Left ventricle myocardium inferior (tissue), 1 donor: Measurements from ENCODE around the gene AURKA. TPM values are rescaled to one million over a fixed set of nuclear protein-coding genes. Genes with fewer than 3 reads are reported as not detected.

Experiments
- DNase-seq: peaks from one replicate; pipeline ENCODE4 v3.0.0-alpha.2; 2020
- H3K27ac ChIP-seq: fragments of 200-600 bp; replicated peaks from 2 replicates; pipeline ENCODE4 v1.8.0; 2021
- H3K27me3 ChIP-seq: fragments of 200-600 bp; 2 replicates; pipeline ENCODE4 v1.8.0; 2021; ENCODE audit warnings: low read depth
- H3K36me3 ChIP-seq: fragments of 200-600 bp; 2 replicates; pipeline ENCODE4 v1.8.0; 2021
- H3K4me1 ChIP-seq: fragments of 200-600 bp; 2 replicates; pipeline ENCODE4 v1.8.0; 2021
- H3K4me3 ChIP-seq: fragments of 200-600 bp; 2 replicates; pipeline ENCODE4 v1.8.0; 2021; ENCODE audit warnings: mild to moderate bottlenecking, moderate library complexity
- H3K9me3 ChIP-seq: fragments of 200-600 bp; replicated peaks from 2 replicates; pipeline ENCODE4 v1.8.0; 2021
- intact Hi-C: fragments of 100-400 bp; cut with micrococcal nuclease; formaldehyde crosslinking; loops from one replicate; pipeline ENCODE4 v1.11.0; 2022
- total RNA-seq: library from RNA; stranded (reverse); fragmentation: NEBNext Ultra II Directional; extraction: Animal tissue kit (Norgen Biotek cat#: 25700); gene quantifications from one replicate; pipeline ENCODE4 v1.2.1, GENCODE V29; 2021
- TF ChIP-seq, protein P1 (sequence below): fragments of 200-600 bp; IDR thresholded peaks from 2 replicates; pipeline ENCODE4 v1.8.0; 2021; ENCODE audit warnings: antibody characterized with exemption, mild to moderate bottlenecking, borderline replicate concordance
- donor health status: DM: no; HTN: yes; CAD: no; lungs with severe emphysema.

The AURKA gene
- total RNA-seq, 1 donor from 2014 or later: 7.8 TPM

DNA sequence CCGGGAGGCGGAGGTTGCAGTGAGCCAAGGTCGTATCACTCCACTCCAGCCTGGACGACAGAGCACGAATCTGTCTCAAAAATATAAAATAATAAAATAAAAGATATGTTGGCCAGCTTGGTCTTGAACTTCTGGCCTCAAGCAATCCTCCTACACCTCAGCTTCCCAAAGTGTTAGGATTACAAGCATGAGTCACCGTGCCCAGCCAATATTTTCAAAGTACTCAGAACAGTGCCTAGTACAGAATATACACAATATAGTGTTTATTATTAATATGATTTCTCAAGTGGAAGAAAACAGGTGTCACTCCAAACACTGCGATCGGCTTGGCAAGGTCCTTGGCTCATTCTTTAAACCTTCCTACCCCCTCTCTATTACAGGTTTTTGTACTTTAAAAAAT, 30.1 kb downstream of the AURKA start:
- no peaks in the 10 kb centered on the region for H3K27me3 ChIP-seq
- H3K4me1 ChIP-seq: peaks cover 50% of the 10 kb centered on the region
- no peaks in the 10 kb centered on the region for H3K9me3 ChIP-seq
- TF ChIP-seq, protein P1, sequence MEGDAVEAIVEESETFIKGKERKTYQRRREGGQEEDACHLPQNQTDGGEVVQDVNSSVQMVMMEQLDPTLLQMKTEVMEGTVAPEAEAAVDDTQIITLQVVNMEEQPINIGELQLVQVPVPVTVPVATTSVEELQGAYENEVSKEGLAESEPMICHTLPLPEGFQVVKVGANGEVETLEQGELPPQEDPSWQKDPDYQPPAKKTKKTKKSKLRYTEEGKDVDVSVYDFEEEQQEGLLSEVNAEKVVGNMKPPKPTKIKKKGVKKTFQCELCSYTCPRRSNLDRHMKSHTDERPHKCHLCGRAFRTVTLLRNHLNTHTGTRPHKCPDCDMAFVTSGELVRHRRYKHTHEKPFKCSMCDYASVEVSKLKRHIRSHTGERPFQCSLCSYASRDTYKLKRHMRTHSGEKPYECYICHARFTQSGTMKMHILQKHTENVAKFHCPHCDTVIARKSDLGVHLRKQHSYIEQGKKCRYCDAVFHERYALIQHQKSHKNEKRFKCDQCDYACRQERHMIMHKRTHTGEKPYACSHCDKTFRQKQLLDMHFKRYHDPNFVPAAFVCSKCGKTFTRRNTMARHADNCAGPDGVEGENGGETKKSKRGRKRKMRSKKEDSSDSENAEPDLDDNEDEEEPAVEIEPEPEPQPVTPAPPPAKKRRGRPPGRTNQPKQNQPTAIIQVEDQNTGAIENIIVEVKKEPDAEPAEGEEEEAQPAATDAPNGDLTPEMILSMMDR: no peak
- no peak for DNase-seq
- H3K4me3 ChIP-seq: no peak overlapping the region
- H3K36me3 ChIP-seq: peaks cover 25% of the 10 kb centered on the region
- intact Hi-C loops: no loop called here
- H3K27ac ChIP-seq: no peak overlapping the region

DNA sequence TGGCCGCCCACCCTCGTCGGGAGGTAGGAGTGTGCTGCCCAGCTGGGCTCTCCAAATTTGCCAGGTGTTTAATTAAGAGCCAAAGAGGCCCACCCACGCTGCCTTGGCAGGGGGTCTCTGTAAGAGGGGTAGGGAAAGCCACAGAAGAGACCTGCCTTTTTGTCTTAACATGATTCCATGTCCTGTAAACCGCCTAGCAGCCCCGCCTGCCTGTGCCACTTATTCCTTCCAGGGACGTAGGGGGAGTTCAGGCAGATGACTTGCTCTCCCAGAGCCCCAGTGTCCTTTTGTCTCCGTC, 31.2 kb downstream of the AURKA start:
- Histone ChIP-seq H3K4me1 (peaks cover 50% of the 10 kb centered on the region), H3K9me3 (no peaks in the 10 kb centered on the region), H3K27me3 (no peaks in the 10 kb centered on the region), H3K27ac (peak overlapping the region; percentile 94), H3K4me3 (peak overlapping the region; percentile 86), H3K36me3 (peaks cover 15% of the 10 kb centered on the region)
- intact Hi-C loops: no loop called here
- TF ChIP-seq, protein P1: no peak
- DNase-seq: no peak

DNA sequence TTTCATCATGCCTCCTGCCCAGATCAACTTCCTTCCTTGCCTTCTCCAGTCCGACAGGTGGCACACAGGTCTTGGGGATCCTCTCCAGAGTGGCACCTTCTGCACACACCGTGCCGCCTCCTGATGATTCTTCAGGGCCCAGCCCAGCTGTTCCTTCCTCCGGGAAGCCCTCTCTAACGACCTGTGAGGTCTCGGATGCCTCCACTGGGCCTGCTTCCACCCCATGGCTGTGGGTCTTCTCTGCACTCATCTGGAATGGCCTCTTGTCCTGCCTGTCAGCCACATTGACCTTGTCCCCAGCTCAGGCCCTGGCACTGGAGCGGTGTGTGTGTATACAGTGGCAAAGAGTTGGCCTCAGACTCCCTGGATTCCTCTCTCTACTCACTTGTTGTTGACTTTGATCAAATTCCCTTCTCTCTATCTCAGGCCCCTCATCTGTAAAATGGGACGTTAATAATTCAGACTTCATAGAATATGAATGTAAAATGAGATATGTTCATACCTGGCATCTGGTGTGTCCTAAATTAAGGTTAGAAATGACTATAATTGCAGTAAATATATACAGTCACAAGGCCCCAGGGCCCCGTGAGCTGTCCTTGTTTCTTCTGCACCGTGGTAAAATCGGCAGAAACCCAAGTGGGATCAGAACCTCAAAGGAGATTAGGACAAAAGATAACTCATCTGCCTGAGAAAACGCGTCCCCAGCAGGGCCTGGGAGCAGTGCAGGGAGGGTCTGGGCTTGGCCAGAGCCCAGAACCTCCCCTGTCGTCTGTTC, 31.7 kb downstream of the AURKA start:
- Histone ChIP-seq H3K4me3 (peak overlapping the region; percentile 86), H3K27me3 (no peaks in the 10 kb centered on the region), H3K4me1 (peaks cover 50% of the 10 kb centered on the region), H3K36me3 (peaks cover 9% of the 10 kb centered on the region), H3K27ac (peak overlapping the region; percentile 94), H3K9me3 (no peaks in the 10 kb centered on the region)
- intact Hi-C loops: no loop called here
- DNase-seq: no peak
- TF ChIP-seq, protein P1: no peak

DNA sequence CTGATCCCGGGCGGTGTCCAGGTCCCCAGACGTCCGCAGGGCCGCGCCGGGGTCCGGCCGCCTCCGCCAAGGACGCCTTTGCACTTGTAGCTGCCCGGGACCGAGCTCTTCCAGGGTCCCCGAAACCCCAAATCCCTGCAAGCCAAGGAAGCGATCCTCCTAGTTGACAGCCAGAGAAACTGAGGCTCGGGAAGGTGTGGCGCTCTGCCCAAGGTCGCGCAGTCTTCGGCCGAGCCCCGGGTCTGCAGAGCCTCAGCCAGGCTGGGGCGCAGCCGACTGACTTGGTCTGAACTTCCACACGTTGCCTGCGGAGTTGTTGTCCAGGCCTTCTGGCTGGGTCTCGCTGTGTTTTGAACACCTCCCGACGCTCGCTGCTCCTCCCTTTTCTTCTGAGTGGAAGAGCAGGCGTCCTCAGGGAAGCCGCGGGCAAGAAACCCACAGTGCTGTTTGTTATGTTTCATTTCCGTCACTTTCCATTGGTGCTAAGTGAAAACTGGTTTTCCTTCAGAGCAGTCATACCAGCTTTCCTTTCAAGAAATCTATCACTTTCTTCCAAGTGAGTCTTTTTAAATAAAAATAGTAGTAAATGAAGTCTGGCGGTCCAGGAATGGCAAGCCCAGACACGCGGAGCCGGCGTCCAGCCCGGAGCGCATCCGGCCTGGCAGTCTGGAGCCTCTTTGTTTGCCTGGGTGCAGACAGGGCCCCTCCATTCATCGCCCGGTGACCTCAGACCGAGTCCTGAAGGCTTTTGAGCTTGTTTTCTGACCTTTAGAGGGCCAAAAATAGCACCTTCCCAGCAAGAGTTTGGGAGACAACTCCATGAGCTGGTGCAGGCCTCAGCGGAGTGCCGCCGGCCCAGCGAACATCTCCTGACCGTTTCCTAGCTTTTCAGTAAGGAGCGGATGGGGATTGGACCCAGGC, 32.5 kb downstream of the AURKA start:
- intact Hi-C loops: no loop called here
- peaks cover 50% of the 10 kb centered on the region for H3K4me1 ChIP-seq
- peak; percentile 46 for DNase-seq
- TF ChIP-seq, protein P1: no peak
- H3K27ac ChIP-seq: peak overlapping the region; percentile 94
- peak overlapping the region; percentile 86 for H3K4me3 ChIP-seq
- peaks cover under 1% of the 10 kb centered on the region for H3K36me3 ChIP-seq
- H3K27me3 ChIP-seq: no peaks in the 10 kb centered on the region
- H3K9me3 ChIP-seq: no peaks in the 10 kb centered on the region

DNA sequence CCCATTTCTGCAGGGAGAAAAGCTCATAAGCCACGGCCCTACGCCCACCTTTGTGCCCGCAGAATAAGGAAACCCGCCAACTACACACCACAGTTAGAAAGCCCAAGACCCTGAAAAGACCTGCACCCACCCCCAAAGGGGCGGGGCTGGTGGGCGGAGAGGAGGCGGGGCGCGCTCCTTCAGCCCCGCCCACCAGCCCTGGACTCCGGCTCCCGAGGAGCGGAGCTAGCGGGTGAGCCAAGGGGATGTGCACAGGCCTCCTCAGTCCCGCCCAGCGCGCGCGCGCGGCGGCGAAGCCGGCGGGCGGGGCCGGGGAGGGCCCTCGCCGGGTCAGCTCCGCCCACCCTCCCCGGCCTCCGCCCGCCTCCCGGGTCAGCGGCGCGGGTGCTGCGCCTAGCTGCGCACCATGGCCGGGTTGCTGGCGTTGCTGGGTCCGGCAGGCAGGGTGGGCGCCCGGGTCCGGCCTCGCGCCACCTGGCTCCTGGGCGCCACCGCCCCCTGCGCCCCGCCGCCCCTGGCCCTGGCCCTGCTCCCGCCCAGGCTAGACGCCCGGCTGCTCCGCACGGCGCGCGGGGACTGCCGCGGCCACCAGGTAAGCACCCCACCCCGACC, 33.3 kb downstream of the AURKA start, which contains the start of gene FAM210B:
TSS of gene FAM210B (plus strand) at position 375 of the 612 bp plus-strand sequence. CDS start at position 407, 32 bp downstream.
- H3K4me3 ChIP-seq: peak within 1 kb of the TSS; percentile 86
- H3K36me3 ChIP-seq: no peaks in the 10 kb centered on the region
- H3K27ac ChIP-seq: peak within 1 kb of the TSS; percentile 94
- TF ChIP-seq, protein P1: no peak
- no peaks in the 10 kb centered on the region for H3K9me3 ChIP-seq
- peaks cover 49% of the 10 kb centered on the region for H3K4me1 ChIP-seq
- intact Hi-C loops: no loop called here
- peak; percentile 88 for DNase-seq
- no peaks in the 10 kb centered on the region for H3K27me3 ChIP-seq
